Stomach (tissue), 4 donors: Measurements from ENCODE around the gene ANTXR1.

Experiments
- CTCF ChIP-seq, 7 experiments: fragments of 450-650 bp in 4 of 7; fragments of 200-600 bp in 3 of 7; sonication (generic) in 3 of 7; IDR thresholded peaks; one replicate each; pipeline ENCODE4 v1.5.1; 2016 to 2019; ENCODE audit warnings: antibody characterized with exemption in 7 of 7, control low read depth in 2 of 7, mild to moderate bottlenecking in 1 of 7
- EP300 ChIP-seq: sonication (generic); formaldehyde crosslinking; IDR thresholded peaks from one replicate; pipeline ENCODE4 v1.6.1; 2017; ENCODE audit warnings: antibody characterized with exemption
- POLR2A ChIP-seq, 4 donors: fragments of 450-650 bp; IDR thresholded peaks; one replicate each; pipeline ENCODE4 v1.6.1; 2016; ENCODE audit warnings: antibody characterized with exemption in 4 of 4, control low read depth in 2 of 4, mild to moderate bottlenecking in 1 of 4, moderate library complexity in 1 of 4
- POLR2AphosphoS5 ChIP-seq, 3 donors: sonication (generic); formaldehyde crosslinking; IDR thresholded peaks; one replicate each; pipeline ENCODE4 v1.6.1; 2016; ENCODE audit warnings: antibody characterized with exemption in 3 of 3

- TF ChIP-seq CTCF (IDR thresholded peaks at IDR 0.05) = no peak
- no peak for TF ChIP-seq EP300
- no peak for TF ChIP-seq POLR2A (IDR thresholded peaks at IDR 0.05)
- peak in 2 of 3 donors; percentile 26 to 75 for TF ChIP-seq POLR2AphosphoS5 (IDR thresholded peaks at IDR 0.05)
Measured at GRCh38 chr2:69046221-69046662, 33.3 kb downstream of the ANTXR1 start.
